GM23248 (cell line): ENCODE data around the gene NRF1. TPM values are rescaled to one million over a fixed set of nuclear protein-coding genes. Genes with fewer than 3 reads are reported as not detected.

Experiments used
- DNase-seq: peaks from one replicate; pipeline ENCODE4 v3.0.0-alpha.2; 2015
- H2AFZ ChIP-seq: fragments of 200-600 bp; sonication (generic); 2 replicates; pipeline ENCODE4 v1.6.1; 2016; ENCODE audit warnings: antibody characterized with exemption
- H3F3A ChIP-seq: fragments of 200-600 bp; sonication (generic); 2 replicates; pipeline ENCODE4 v1.6.1; 2016; ENCODE audit warnings: mild to moderate bottlenecking, antibody characterized with exemption, mixed run types; ENCODE audit not compliant: insufficient read depth
- H3K27ac ChIP-seq: fragments of 200-600 bp; sonication (generic); 2 replicates; pipeline ENCODE4 v1.5.1; 2016; ENCODE audit warnings: mild to moderate bottlenecking
- H3K27me3 ChIP-seq: fragments of 200-600 bp; sonication (generic); replicated peaks from 2 replicates; pipeline ENCODE4 v1.6.1; 2016; ENCODE audit warnings: mild to moderate bottlenecking; ENCODE audit not compliant: insufficient read depth
- H3K36me3 ChIP-seq: fragments of 200-600 bp; sonication (generic); 2 replicates; pipeline ENCODE4 v1.6.1; 2016; ENCODE audit warnings: low read depth, mild to moderate bottlenecking
- H3K4me1 ChIP-seq: fragments of 200-600 bp; sonication (generic); 2 replicates; pipeline ENCODE4 v1.6.1; 2016; ENCODE audit warnings: mild to moderate bottlenecking; ENCODE audit not compliant: insufficient read depth
- H3K4me2 ChIP-seq: fragments of 200-600 bp; sonication (generic); one replicate; pipeline ENCODE4 v1.6.1; 2016; ENCODE audit warnings: mild to moderate bottlenecking; ENCODE audit not compliant: unreplicated experiment
- H3K4me3 ChIP-seq: fragments of 200-600 bp; sonication (generic); 2 replicates; pipeline ENCODE4 v1.5.1; 2016; ENCODE audit warnings: mild to moderate bottlenecking
- H3K79me2 ChIP-seq: fragments of 200-600 bp; sonication (generic); 2 replicates; pipeline ENCODE4 v1.6.1; 2016; ENCODE audit warnings: mild to moderate bottlenecking; ENCODE audit not compliant: insufficient read depth
- H3K9ac ChIP-seq: fragments of 200-600 bp; sonication (generic); 2 replicates; pipeline ENCODE4 v1.6.1; 2016; ENCODE audit warnings: mild to moderate bottlenecking
- H3K9me2 ChIP-seq: fragments of 200-600 bp; sonication (generic); 2 replicates; pipeline ENCODE4 v1.6.1; 2016; ENCODE audit warnings: mixed run types, mild to moderate bottlenecking, moderate library complexity; ENCODE audit not compliant: insufficient read depth
- H3K9me3 ChIP-seq: fragments of 200-600 bp; sonication (generic); one replicate; pipeline ENCODE4 v1.6.1; 2017; ENCODE audit warnings: low read depth
- H4K20me1 ChIP-seq: fragments of 200-600 bp; sonication (generic); 2 replicates; pipeline ENCODE4 v1.6.0; 2016; ENCODE audit not compliant: insufficient read depth
- EZH2 ChIP-seq: fragments of 200-600 bp; sonication (generic); IDR thresholded peaks from 2 replicates; pipeline ENCODE4 v1.6.1; 2018; ENCODE audit warnings: antibody characterized with exemption, mild to moderate bottlenecking; ENCODE audit not compliant: insufficient read depth, poor library complexity, severe bottlenecking
- EZH2phosphoT487 ChIP-seq: fragments of 200-600 bp; sonication (generic); IDR thresholded peaks from 2 replicates; pipeline ENCODE4 v1.6.1; 2018; ENCODE audit warnings: antibody characterized with exemption, moderate library complexity, mild to moderate bottlenecking, low read depth; ENCODE audit not compliant: insufficient read depth
- WGBS, 2 experiments: methylation state at CpG; one replicate each; pipeline ENCODE4 v1.1.6; 2015 to 2017; ENCODE audit warnings: low lambda C conversion rate in 2 of 2, low coverage in 1 of 2; ENCODE audit errors: missing lambda C conversion rate in 2 of 2; 5-methylcytosine and 5-hydroxymethylcytosine counted together
- in situ Hi-C: fragments of 300-500 bp; cut with MboI; formaldehyde crosslinking; loops from 2 replicates; pipeline ENCODE4 v1.15.0; 2020
- polyA plus RNA-seq: library from polyadenylated mRNA; unstranded; fragments of >200 nt; fragmentation: Nextera tagmentation; extraction: Ambion mirVana; gene quantifications from 2 replicates; pipeline ENCODE4 v1.2.1, GENCODE V29; 2016
- total RNA-seq: library from RNA; depleted of rRNA; stranded (reverse); fragments of >200 nt; shearing (Covaris generic); gene quantifications from 2 replicates; pipeline ENCODE4 v1.2.3, GENCODE V29; 2014

Gene NRF1
- total and polyA plus RNA-seq, 2 experiments from 2014 or later, result 3.5 to 11.1 TPM

- Histone ChIP-seq H3K27me3 (peaks cover 17% of the 10 kb centered on the region), H3K27ac (no peak overlapping the region), H4K20me1 (no peaks in the 10 kb centered on the region), H3F3A (no peaks in the 10 kb centered on the region), H3K9me3 (no peaks in the 10 kb centered on the region), H3K9ac (no peak overlapping the region), H3K4me1 (no peaks in the 10 kb centered on the region), H3K9me2 (no peaks in the 10 kb centered on the region), H3K4me2 (no peak overlapping the region), H3K36me3 (no peaks in the 10 kb centered on the region), H3K79me2 (no peaks in the 10 kb centered on the region), H3K4me3 (no peak overlapping the region), H2AFZ (no peak overlapping the region)
- DNase-seq, result no peak
- in situ Hi-C loops, result no loop called here
- WGBS, 2 experiments, result 64 to 65% methylated on average over 15 of the region's 15 CpGs
- TF ChIP-seq EZH2, result no peak
- no peak for TF ChIP-seq EZH2phosphoT487
These were observed 161.2 kb downstream of the NRF1 start for GRCh38 chr7:129772646-129773280.

- H2AFZ ChIP-seq, result no peak overlapping the region
- no peak overlapping the region for H3K4me2 ChIP-seq
- no peak overlapping the region for H3K27ac ChIP-seq
- H3K9me3 ChIP-seq, result no peaks in the 10 kb centered on the region
- no peaks in the 10 kb centered on the region for H3K4me1 ChIP-seq
- no peaks in the 10 kb centered on the region for H4K20me1 ChIP-seq
- TF ChIP-seq EZH2 (no peak), EZH2phosphoT487 (no peak)
- no peak overlapping the region for H3K4me3 ChIP-seq
- no peaks in the 10 kb centered on the region for H3F3A ChIP-seq
- 51 to 69% methylated on average over 4 to 5 of the region's 5 CpGs for WGBS, 2 experiments
- in situ Hi-C loops, result no loop called here
- H3K9ac ChIP-seq, result no peak overlapping the region
- H3K36me3 ChIP-seq, result no peaks in the 10 kb centered on the region
- H3K9me2 ChIP-seq, result no peaks in the 10 kb centered on the region
- DNase-seq, result no peak
- H3K27me3 ChIP-seq, result peaks cover 22% of the 10 kb centered on the region
- no peaks in the 10 kb centered on the region for H3K79me2 ChIP-seq
These were observed 161.8 kb downstream of the NRF1 start for GRCh38 chr7:129773328-129773731.

GRCh38 chr7:129773871-129774270 lies 162.4 kb downstream of the NRF1 start:
- H3F3A ChIP-seq, result no peaks in the 10 kb centered on the region
- no peak overlapping the region for H3K9ac ChIP-seq
- H4K20me1 ChIP-seq, result no peaks in the 10 kb centered on the region
- H3K4me1 ChIP-seq, result no peaks in the 10 kb centered on the region
- H3K27ac ChIP-seq, result no peak overlapping the region
- H3K9me3 ChIP-seq, result no peaks in the 10 kb centered on the region
- no peaks in the 10 kb centered on the region for H3K79me2 ChIP-seq
- H3K9me2 ChIP-seq, result no peaks in the 10 kb centered on the region
- H3K4me2 ChIP-seq, result no peak overlapping the region
- in situ Hi-C loops, result no loop called here
- no peak for DNase-seq
- no peak overlapping the region for H3K4me3 ChIP-seq
- peaks cover 28% of the 10 kb centered on the region for H3K27me3 ChIP-seq
- TF ChIP-seq EZH2 (no peak), EZH2phosphoT487 (no peak)
- 86 to 93% methylated on average over 3 of the region's 3 CpGs for WGBS, 2 experiments
- no peaks in the 10 kb centered on the region for H3K36me3 ChIP-seq
- H2AFZ ChIP-seq, result no peak overlapping the region

GRCh38 chr7:129774359-129774758 lies 162.8 kb downstream of the NRF1 start:
- Histone ChIP-seq H4K20me1 (no peaks in the 10 kb centered on the region), H2AFZ (no peak overlapping the region), H3K9ac (no peak overlapping the region), H3K9me3 (no peaks in the 10 kb centered on the region), H3K79me2 (no peaks in the 10 kb centered on the region), H3K36me3 (no peaks in the 10 kb centered on the region), H3K4me2 (no peak overlapping the region), H3F3A (no peaks in the 10 kb centered on the region), H3K4me1 (no peaks in the 10 kb centered on the region), H3K9me2 (no peaks in the 10 kb centered on the region), H3K4me3 (no peak overlapping the region), H3K27ac (no peak overlapping the region), H3K27me3 (peaks cover 33% of the 10 kb centered on the region)
- in situ Hi-C loops, result no loop called here
- no peak for DNase-seq
- no peak for TF ChIP-seq EZH2
- TF ChIP-seq EZH2phosphoT487, result no peak
- WGBS, 2 experiments, result 84 to 89% methylated on average over 9 to 11 of the region's 11 CpGs
